Thymus (tissue), 11 donors: Measurements from ENCODE around the gene MAP3K5. TPM values are rescaled to one million over a fixed set of nuclear protein-coding genes. Genes with fewer than 3 reads are reported as not detected.

ENCODE experiments used
- DNase-seq, 9 donors: peaks; one replicate each; pipeline ENCODE4 v3.0.0-alpha.2; 2013; ENCODE audit warnings: low spot score in 9 of 9, low read depth in 6 of 9, missing footprints in 1 of 9
- H3K27ac ChIP-seq, 2 donors: one replicate each; pipeline ENCODE4 v1.5.1; 2013; ENCODE audit warnings: control low read depth in 1 of 2, low read depth in 1 of 2, low read length in 1 of 2, mild to moderate bottlenecking in 1 of 2, moderate library complexity in 1 of 2
- H3K27me3 ChIP-seq, 2 donors: one replicate each; pipeline ENCODE4 v1.5.1; 2013; ENCODE audit warnings: low read length in 1 of 2; ENCODE audit not compliant: control insufficient read depth in 2 of 2, insufficient read depth in 1 of 2
- H3K36me3 ChIP-seq, 2 donors: one replicate each; pipeline ENCODE4 v1.5.1; 2013; ENCODE audit warnings: low read length in 1 of 2, mild to moderate bottlenecking in 1 of 2, moderate library complexity in 1 of 2; ENCODE audit not compliant: control insufficient read depth in 2 of 2, insufficient read depth in 2 of 2
- H3K4me1 ChIP-seq, 2 donors: one replicate each; pipeline ENCODE4 v1.5.1; 2013; ENCODE audit warnings: low read length in 2 of 2; ENCODE audit not compliant: control insufficient read depth in 2 of 2, insufficient read depth in 2 of 2
- H3K4me3 ChIP-seq, 2 donors: one replicate each; pipeline ENCODE4 v1.5.1; 2013; ENCODE audit warnings: low read length in 2 of 2, control low read depth in 1 of 2, mild to moderate bottlenecking in 1 of 2
- H3K9me3 ChIP-seq, 2 donors: one replicate each; pipeline ENCODE4 v1.5.1; 2013; ENCODE audit warnings: low read length in 1 of 2, mild to moderate bottlenecking in 1 of 2; ENCODE audit not compliant: control insufficient read depth in 2 of 2, insufficient read depth in 1 of 2
- WGBS: extraction: QIAGEN DNeasy Blood & Tissue Kit; methylation state at CpG from one replicate; pipeline ENCODE4 v1.1.7; 2013; 5-methylcytosine and 5-hydroxymethylcytosine counted together
- polyA plus RNA-seq: library from polyadenylated mRNA; stranded (reverse); fragments of 200-250 nt; gene quantifications from one replicate; pipeline ENCODE4 v1.2.3, GENCODE V29; 2013
- total RNA-seq: library from RNA; stranded (reverse); fragments of 120-200 nt; gene quantifications from one replicate; pipeline ENCODE4 v1.2.4, GENCODE V29; 2013
- donor health status: healthy.

The MAP3K5 gene
- total and polyA plus RNA-seq, 2 donors: 7.3 to 23.0 TPM

- DNase-seq: no peak
- Histone ChIP-seq H3K9me3 (no peaks in the 10 kb centered on the region), H3K27me3 (no peaks in the 10 kb centered on the region), H3K27ac (no peak overlapping the region), H3K4me3 (no peak overlapping the region), H3K36me3 (no peaks in the 10 kb centered on the region), H3K4me1 (no peaks in the 10 kb centered on the region)
Observed at GRCh38 chr6:136677822-136678221, 114.5 kb downstream of the MAP3K5 start.

DNA sequence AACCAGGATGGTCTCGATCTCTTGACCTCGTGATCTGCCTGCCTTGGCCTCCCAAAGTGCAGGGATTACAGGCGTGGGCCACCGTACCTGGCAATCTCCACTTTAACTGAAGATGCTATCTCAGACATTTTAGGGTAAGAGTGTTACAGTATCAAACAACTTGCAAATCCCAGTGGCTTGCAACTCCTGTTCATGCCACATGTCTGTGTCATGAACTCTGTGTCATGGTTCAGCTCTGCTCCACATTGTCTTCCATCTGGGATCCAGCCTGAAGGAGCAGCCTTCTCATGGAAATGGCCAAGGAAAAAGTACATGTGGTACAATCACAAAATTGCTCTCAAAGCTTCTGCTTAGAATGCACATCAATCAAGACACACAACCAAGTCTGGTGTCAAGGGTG, 114.9 kb downstream of the MAP3K5 start:
- H3K4me1 ChIP-seq: no peaks in the 10 kb centered on the region
- no peak overlapping the region for H3K27ac ChIP-seq
- no peaks in the 10 kb centered on the region for H3K9me3 ChIP-seq
- no peak overlapping the region for H3K4me3 ChIP-seq
- no peaks in the 10 kb centered on the region for H3K36me3 ChIP-seq
- 99% methylated on average over 4 of the region's 4 CpGs for WGBS
- no peaks in the 10 kb centered on the region for H3K27me3 ChIP-seq
- no peak for DNase-seq

DNA sequence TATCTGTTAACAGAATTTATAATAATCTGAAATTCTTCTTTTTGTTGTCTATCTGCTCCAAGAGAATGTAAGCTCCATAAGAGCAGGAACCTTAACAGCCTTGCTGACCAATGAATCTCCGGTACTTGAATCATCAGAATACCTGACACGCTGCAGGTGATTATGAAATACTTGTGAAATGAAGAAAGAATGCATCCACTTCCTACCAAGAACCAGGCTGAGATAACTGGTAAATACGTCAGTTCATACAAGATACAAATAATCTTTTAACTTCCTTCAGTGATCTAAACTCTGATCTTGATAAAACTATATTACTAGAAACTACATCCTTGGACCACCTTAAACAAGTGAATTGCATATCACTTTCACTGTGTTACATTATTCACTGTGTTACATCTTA, 116.2 kb downstream of the MAP3K5 start:
- no peaks in the 10 kb centered on the region for H3K27me3 ChIP-seq
- H3K4me3 ChIP-seq: no peak overlapping the region
- WGBS: 93% methylated on average over 3 of the region's 3 CpGs
- H3K4me1 ChIP-seq: no peaks in the 10 kb centered on the region
- no peak overlapping the region for H3K27ac ChIP-seq
- H3K36me3 ChIP-seq: no peaks in the 10 kb centered on the region
- no peak for DNase-seq
- no peaks in the 10 kb centered on the region for H3K9me3 ChIP-seq

DNA sequence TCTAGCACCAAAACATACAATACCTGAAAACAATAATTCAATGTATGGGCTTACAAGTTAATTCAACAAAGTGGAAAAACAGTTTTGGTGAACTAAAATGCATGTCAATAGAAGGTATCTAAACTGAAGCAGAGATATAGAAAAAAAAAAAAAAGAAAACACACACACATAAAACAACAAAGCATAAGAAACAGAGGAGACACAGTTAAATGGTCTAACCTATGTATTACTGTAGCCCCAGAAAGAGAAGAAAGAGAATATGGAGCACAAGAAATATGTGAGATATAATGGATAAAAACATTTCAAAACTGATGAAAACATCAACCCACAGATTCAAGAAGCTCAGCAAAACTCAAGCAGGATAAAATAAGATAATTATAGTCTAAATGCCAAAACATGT, 118.7 kb downstream of the MAP3K5 start:
- Histone ChIP-seq H3K4me1 (no peaks in the 10 kb centered on the region), H3K9me3 (no peaks in the 10 kb centered on the region), H3K36me3 (peaks cover 0 to under 1% of the 10 kb centered on the region in 2 donors), H3K27me3 (no peaks in the 10 kb centered on the region), H3K4me3 (no peak overlapping the region), H3K27ac (no peak overlapping the region)
- DNase-seq: no peak

DNA sequence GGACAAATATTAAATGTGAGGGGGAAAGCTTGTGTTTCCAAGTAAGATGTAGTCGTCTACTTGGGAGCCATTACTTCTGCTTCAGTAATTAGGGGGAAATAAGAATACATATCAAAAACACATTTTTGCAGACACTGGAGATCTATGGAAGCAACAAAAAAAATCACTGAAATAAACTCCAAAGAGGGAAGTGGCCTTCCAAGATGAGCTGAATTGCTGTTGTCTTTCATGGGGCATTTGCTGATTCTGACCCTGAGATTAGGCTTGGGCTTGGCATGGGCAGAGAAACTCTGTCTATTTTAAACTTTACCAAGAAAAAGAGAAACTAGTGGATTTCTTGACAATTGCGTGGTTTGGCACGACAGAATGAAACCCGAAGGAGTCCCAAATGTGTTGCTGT, 120.1 kb downstream of the MAP3K5 start:
- Histone ChIP-seq H3K4me1 (no peaks in the 10 kb centered on the region), H3K9me3 (no peaks in the 10 kb centered on the region), H3K27me3 (no peaks in the 10 kb centered on the region), H3K27ac (no peak overlapping the region), H3K4me3 (no peak overlapping the region), H3K36me3 (peaks cover 0 to 3% of the 10 kb centered on the region in 2 donors)
- DNase-seq: no peak
- 95% methylated on average over 4 of the region's 4 CpGs for WGBS

DNA sequence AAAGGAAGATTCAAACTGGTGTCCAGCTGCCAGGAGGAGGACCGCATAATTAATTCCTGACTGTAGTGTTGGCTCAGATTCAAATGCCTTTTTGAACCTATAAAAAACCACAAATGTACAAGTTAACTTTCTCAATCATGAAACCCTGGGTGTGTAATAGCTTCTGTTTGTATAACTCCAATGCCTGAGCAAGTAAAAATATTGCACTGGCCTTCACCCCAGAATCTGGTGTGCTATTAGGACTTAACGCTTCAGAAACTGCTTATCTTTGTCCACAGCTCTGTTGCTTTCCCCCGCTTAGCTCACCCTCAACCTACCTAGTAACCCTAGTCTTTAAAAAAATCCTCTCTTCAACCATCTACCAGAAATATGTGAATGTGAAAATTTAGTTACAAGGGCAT, 123.0 kb downstream of the MAP3K5 start:
- H3K9me3 ChIP-seq: no peaks in the 10 kb centered on the region
- H3K4me3 ChIP-seq: no peak overlapping the region
- H3K36me3 ChIP-seq: peaks cover 0 to 3% of the 10 kb centered on the region in 2 donors
- H3K4me1 ChIP-seq: no peaks in the 10 kb centered on the region
- DNase-seq: no peak
- WGBS: 96% methylated on average over 3 of the region's 3 CpGs
- H3K27me3 ChIP-seq: no peaks in the 10 kb centered on the region
- H3K27ac ChIP-seq: no peak overlapping the region

GRCh38 chr6:136668571-136668970, 123.7 kb downstream of the MAP3K5 start:
- Histone ChIP-seq H3K9me3 (no peaks in the 10 kb centered on the region), H3K27me3 (no peaks in the 10 kb centered on the region), H3K27ac (no peak overlapping the region), H3K4me1 (no peaks in the 10 kb centered on the region), H3K36me3 (peaks cover 0 to 3% of the 10 kb centered on the region in 2 donors), H3K4me3 (no peak overlapping the region)
- no peak for DNase-seq
- WGBS: 96% methylated on average over 3 of the region's 3 CpGs

DNA sequence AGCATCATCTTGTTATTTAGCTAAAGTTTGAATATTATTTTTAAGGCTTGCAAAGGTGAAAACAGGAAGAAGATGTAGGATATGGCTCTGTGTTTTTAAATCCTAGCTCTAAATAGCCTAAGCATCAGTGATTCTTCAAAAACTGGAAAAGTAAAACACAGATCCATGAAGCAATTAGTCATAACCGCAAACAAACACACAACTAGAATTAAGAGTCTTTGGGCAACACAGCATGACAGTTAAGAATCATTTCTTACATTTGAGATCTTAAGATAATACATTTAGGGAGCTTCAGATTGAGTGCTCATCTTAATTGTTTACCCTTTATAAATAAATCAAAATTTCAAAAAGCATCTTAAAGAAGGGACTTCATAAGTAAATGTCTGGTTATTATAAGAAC, 126.2 kb downstream of the MAP3K5 start:
- WGBS: 100% methylated on average over 1 of the region's 1 CpG

DNA sequence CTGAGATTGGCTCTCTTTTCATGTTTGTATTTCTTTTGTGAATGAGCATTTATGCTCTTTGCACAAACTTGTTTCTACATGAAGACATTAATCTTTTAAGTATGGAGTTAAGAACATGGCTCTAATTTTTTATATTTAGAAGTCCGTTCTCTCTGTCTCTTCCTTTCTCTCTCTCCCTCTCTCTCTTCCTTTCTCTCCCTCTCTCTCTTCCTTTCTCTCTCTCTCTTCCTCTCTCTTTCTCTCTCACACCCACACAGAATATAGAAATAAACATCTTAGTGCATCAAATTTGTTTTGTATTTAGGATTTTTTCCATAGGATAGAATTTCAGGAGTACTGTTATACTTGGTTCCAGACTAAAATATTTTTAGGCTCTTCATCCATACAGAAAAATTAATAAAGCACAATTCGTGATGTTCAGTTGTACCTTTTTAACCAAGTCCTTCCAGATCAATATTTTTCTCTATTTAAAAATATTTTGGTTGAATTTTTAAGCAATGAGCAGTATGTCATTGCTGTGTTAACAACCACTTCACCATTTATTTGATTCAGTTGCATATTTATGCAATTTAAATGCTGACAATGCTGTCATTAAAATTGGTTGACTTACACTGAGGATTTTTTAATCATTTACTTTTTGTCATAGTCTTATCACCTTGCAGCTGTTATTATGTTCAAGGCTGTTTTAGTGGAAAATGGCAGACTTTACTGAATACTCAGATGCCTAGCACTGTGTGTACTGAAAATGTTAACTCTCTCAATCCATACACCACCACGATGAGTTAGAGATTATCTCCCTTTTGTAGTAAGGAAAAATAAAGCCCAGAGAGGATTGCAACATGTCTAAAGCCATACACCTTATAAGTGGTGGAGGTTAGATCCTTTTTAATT, 129.7 kb downstream of the MAP3K5 start:
- WGBS: 96% methylated on average over 3 of the region's 3 CpGs
- no peak for DNase-seq
- Histone ChIP-seq H3K27ac (no peak overlapping the region), H3K9me3 (no peaks in the 10 kb centered on the region), H3K36me3 (no peaks in the 10 kb centered on the region), H3K4me3 (no peak overlapping the region), H3K4me1 (no peaks in the 10 kb centered on the region), H3K27me3 (no peaks in the 10 kb centered on the region)

More for the DNA sequence above, 126.2 kb downstream of the MAP3K5 start:
- Histone ChIP-seq H3K4me3 (no peak overlapping the region), H3K36me3 (peaks cover 0 to 3% of the 10 kb centered on the region in 2 donors), H3K9me3 (no peaks in the 10 kb centered on the region), H3K27me3 (no peaks in the 10 kb centered on the region), H3K27ac (no peak overlapping the region), H3K4me1 (no peaks in the 10 kb centered on the region)
- DNase-seq: no peak
